ENCODE data around the gene IL22RA2. TPM values are rescaled to one million over a fixed set of nuclear protein-coding genes. Genes with fewer than 3 reads are reported as not detected.
A peak's percentile ranks its signal among the peaks of the same experiment; 100 is the strongest.
"Not testable (repeated sequence)": the region's sequence is repeated elsewhere in the genome, so short reads cannot be mapped to it uniquely, and the experiment has no call there.

The IL22RA2 gene
- total RNA-seq, 2 experiments from 2014 or later: not detected

GRCh38 chr6:137119196-137120104 is 54.0 kb downstream of the IL22RA2 start:
- Mint-ChIP-seq H3K27me3 (peaks cover 2% of the 10 kb centered on the region), H3K4me1 (peaks cover 3% of the 10 kb centered on the region), H3K27ac (no peak overlapping the region), H3K9me3 (peaks cover 21% of the 10 kb centered on the region), H3K4me3 (no peak overlapping the region), H3K36me3 (peaks cover 3% of the 10 kb centered on the region)
- POLR2A ChIA-PET: no interaction called here
- DNase-seq (no peak), ATAC-seq (ENCODE audit: low read depth) (no peak)

DNA sequence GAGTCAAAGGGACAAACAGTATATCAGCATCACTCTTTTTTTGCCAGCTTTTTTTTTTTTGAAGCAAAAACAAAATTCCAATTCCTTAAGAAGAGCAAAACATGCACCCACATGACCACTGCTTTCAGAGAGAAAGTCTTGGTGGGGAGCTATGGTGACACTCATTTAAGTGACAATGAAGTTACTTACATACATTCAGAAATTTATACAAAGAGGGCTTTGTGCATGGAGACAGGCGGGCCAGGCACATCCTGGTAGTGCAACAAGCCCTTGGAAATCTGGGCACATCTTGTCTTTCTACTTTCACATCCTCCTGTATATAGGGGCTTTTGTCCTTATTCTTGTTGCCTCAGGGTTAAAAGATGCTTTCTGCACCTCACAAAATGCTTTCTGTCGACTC is 55.9 kb downstream of the IL22RA2 start:
- H3K27me3 Mint-ChIP-seq: peaks cover 7% of the 10 kb centered on the region
- H3K36me3 Mint-ChIP-seq: peaks cover 1% of the 10 kb centered on the region
- no peak overlapping the region for H3K4me3 Mint-ChIP-seq
- no peak overlapping the region for H3K27ac Mint-ChIP-seq
- peaks cover 3% of the 10 kb centered on the region for H3K4me1 Mint-ChIP-seq
- peaks cover 19% of the 10 kb centered on the region for H3K9me3 Mint-ChIP-seq
- POLR2A ChIA-PET: no interaction called here
- DNase-seq (no peak), ATAC-seq (ENCODE audit: low read depth) (no peak)

GRCh38 chr6:137116807-137117206 is 56.6 kb downstream of the IL22RA2 start:
- peaks cover 3% of the 10 kb centered on the region for H3K4me1 Mint-ChIP-seq
- ATAC-seq (ENCODE audit: low read depth) (no peak), DNase-seq (no peak)
- no peak overlapping the region for H3K4me3 Mint-ChIP-seq
- H3K27ac Mint-ChIP-seq: no peak overlapping the region
- peaks cover 1% of the 10 kb centered on the region for H3K36me3 Mint-ChIP-seq
- peaks cover 20% of the 10 kb centered on the region for H3K9me3 Mint-ChIP-seq
- POLR2A ChIA-PET: no interaction called here
- peaks cover 12% of the 10 kb centered on the region for H3K27me3 Mint-ChIP-seq

DNA sequence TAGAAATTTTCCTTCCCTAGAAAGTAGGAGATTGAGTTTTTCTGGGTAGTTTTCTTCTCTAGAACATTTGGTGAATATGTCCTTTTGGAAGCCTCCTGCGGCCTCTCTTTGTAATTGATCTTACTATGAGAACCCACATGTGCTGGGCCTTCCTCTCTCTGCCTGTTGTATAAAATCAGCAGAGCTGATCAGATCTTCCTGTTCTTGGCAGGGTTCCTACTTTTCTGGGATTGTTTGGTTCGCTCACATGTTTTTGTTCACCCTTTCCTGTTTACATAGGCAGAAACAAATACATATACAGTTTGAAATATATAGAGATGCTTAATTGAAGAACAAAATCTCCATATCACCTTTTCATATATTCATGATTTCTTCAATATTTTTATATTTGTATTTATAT is 57.8 kb downstream of the IL22RA2 start:
- no peak for DNase-seq
- POLR2A ChIA-PET: no interaction called here
- Mint-ChIP-seq H3K4me3 (no peak overlapping the region), H3K4me1 (no peaks in the 10 kb centered on the region), H3K27me3 (peaks cover 20% of the 10 kb centered on the region), H3K27ac (no peak overlapping the region), H3K9me3 (peaks cover 22% of the 10 kb centered on the region), H3K36me3 (peaks cover 1% of the 10 kb centered on the region)
- ATAC-seq (ENCODE audit: low read depth): no peak

- DNase-seq: no peak
- peaks cover 1% of the 10 kb centered on the region for H3K36me3 Mint-ChIP-seq
- no peak overlapping the region for H3K4me3 Mint-ChIP-seq
- H3K27me3 Mint-ChIP-seq: peaks cover 32% of the 10 kb centered on the region
- POLR2A ChIA-PET: no interaction called here
- H3K9me3 Mint-ChIP-seq: peaks cover 11% of the 10 kb centered on the region
- ATAC-seq (ENCODE audit: low read depth): no peak
- H3K4me1 Mint-ChIP-seq: no peaks in the 10 kb centered on the region
- no peak overlapping the region for H3K27ac Mint-ChIP-seq
Measured at GRCh38 chr6:137112067-137112355, 61.4 kb downstream of the IL22RA2 start.

DNA sequence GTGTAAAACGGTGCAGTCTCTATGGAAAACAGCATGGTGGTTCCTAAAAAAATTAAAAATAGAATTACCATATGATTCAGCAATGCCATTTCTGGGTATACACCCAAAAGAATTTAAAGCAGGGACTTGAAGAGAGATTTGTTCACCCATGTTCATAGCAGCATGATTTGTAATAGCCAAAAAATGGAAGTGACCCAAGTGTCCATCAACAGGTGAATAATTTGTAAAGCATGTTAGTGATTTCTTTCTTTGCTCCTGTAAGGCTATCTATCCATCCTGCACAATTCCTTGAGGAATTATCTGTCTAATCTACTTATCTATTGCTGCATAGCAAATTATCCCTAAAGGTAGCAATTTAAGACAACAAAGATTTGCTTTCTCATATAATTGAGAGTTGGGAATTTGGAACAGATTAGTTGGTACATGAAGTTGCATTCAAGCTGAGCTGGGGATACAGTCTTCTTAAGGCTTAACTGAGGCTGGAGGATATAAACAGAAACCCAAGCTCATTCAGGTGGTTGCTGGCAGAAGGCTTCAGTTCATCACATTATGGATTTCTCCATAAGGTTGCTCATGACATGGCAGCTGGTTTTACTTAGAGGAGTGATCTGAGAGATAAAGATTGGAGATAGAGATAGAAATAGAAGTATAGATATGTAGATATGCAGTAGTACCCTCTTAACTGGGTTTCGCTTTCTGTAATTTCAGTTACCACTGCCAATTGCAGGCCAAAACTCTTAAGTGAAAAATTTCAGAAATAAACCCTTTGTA is 62.0 kb downstream of the IL22RA2 start:
- POLR2A ChIA-PET: no interaction called here
- no peak for ATAC-seq (ENCODE audit: low read depth)
- DNase-seq: no peak
- H3K9me3 Mint-ChIP-seq: peaks cover 10% of the 10 kb centered on the region
- H3K27me3 Mint-ChIP-seq: peaks cover 32% of the 10 kb centered on the region
- H3K36me3 Mint-ChIP-seq: peaks cover 1% of the 10 kb centered on the region
- no peaks in the 10 kb centered on the region for H3K4me1 Mint-ChIP-seq
- H3K4me3 Mint-ChIP-seq: no peak overlapping the region
- no peak overlapping the region for H3K27ac Mint-ChIP-seq

DNA sequence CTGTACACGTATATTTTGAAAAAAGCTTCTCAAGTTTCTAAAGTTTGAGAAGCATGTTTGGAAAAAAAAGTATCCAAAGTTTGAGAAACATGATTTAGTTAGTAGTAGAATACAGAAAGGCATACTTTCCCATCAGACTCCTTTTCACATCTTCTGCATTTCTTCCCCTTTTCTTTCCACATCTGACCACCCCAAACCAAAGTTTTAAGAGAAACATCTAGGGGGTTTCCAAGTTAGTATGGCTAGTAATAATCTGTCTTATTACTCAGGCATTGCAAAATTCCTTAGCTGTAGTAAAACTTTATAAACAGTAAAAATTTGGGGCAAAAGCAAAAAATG is 65.7 kb downstream of the IL22RA2 start:
- ATAC-seq (ENCODE audit: low read depth) (no peak), DNase-seq (no peak)
- H3K27me3 Mint-ChIP-seq: peaks cover 28% of the 10 kb centered on the region
- no peak overlapping the region for H3K27ac Mint-ChIP-seq
- POLR2A ChIA-PET: no interaction called here
- peaks cover 13% of the 10 kb centered on the region for H3K9me3 Mint-ChIP-seq
- no peak overlapping the region for H3K4me3 Mint-ChIP-seq
- peaks cover 11% of the 10 kb centered on the region for H3K36me3 Mint-ChIP-seq
- H3K4me1 Mint-ChIP-seq: peaks cover 18% of the 10 kb centered on the region

DNA sequence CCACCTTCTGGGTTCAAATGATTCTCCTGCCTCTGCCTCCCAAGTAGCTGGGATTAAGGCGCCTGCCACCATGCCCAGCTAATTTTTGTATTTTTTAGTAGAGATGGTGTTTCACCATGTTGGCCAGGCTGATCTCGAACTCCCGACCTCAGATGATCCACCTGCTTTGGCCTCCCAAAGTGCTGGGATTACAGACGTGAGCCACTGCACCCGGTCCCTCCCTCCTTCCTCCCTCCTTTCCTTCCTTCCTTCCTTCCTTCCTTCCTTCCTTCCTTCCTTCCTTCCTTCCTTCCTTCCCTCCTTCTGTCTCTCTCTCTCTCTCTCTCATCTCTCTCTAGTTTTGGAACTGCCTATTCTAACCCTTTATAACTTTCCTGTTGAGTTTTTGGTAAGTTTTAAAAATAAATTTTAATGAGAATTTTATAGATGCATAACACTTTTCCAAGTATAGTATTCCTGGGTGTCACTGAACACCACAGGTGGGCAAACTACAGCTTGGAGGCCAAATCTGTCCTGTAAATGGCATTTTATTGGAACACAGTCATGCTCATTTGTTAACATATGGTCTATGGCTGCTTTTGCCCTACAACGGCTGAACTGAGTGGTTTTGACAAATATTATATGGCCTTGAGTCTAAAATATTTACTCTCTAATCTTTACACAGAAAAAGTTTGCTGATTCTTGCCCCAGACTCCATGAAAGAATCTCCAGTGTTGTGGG is 66.2 kb downstream of the IL22RA2 start:
- Mint-ChIP-seq H3K9me3 (peaks cover 13% of the 10 kb centered on the region), H3K4me1 (peaks cover 21% of the 10 kb centered on the region), H3K27me3 (peaks cover 24% of the 10 kb centered on the region), H3K36me3 (peaks cover 13% of the 10 kb centered on the region)
- H3K4me3 Mint-ChIP-seq; DNase-seq; H3K27ac Mint-ChIP-seq; ATAC-seq (ENCODE audit: low read depth); POLR2A ChIA-PET: not testable (repeated sequence)

DNA sequence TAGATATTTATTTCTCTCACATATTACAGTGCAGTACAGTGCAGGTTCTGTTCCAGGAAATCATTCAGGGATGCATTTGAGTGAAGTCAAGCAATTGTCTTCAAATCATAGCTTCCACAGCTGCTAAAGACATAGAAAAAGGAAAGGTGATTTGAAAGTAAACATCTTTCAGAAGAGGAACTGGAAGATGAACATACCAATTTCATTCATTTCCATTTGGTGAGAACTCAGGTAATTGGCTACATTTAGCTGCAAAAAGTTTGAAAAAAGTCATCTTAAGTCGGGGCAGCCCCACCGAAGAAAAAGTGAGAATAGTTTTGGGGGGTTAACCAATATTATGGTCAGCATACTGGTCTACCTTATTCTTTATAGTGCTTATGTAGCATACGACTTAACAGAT is 67.3 kb downstream of the IL22RA2 start:
- peaks cover 18% of the 10 kb centered on the region for H3K27me3 Mint-ChIP-seq
- POLR2A ChIA-PET: no interaction called here
- DNase-seq (no peak), ATAC-seq (ENCODE audit: low read depth) (no peak)
- peaks cover 13% of the 10 kb centered on the region for H3K36me3 Mint-ChIP-seq
- H3K4me1 Mint-ChIP-seq: peaks cover 22% of the 10 kb centered on the region
- H3K9me3 Mint-ChIP-seq: peaks cover 9% of the 10 kb centered on the region
- H3K4me3 Mint-ChIP-seq: no peak overlapping the region
- H3K27ac Mint-ChIP-seq: no peak overlapping the region

- H3K4me3 Mint-ChIP-seq: no peak overlapping the region
- H3K9me3 Mint-ChIP-seq: peaks cover 7% of the 10 kb centered on the region
- no peak overlapping the region for H3K27ac Mint-ChIP-seq
- DNase-seq (no peak), ATAC-seq (ENCODE audit: low read depth) (no peak)
- peaks cover 25% of the 10 kb centered on the region for H3K4me1 Mint-ChIP-seq
- POLR2A ChIA-PET: no interaction called here
- H3K36me3 Mint-ChIP-seq: peaks cover 13% of the 10 kb centered on the region
- peaks cover 12% of the 10 kb centered on the region for H3K27me3 Mint-ChIP-seq
Measured at GRCh38 chr6:137105375-137105774, 68.1 kb downstream of the IL22RA2 start.

- peaks cover 7% of the 10 kb centered on the region for H3K9me3 Mint-ChIP-seq
- no peak for DNase-seq
- H3K27me3 Mint-ChIP-seq: peaks cover 11% of the 10 kb centered on the region
- peaks cover 25% of the 10 kb centered on the region for H3K4me1 Mint-ChIP-seq
- H3K4me3 Mint-ChIP-seq: no peak overlapping the region
- POLR2A ChIA-PET: no interaction called here
- H3K36me3 Mint-ChIP-seq: peaks cover 13% of the 10 kb centered on the region
- H3K27ac Mint-ChIP-seq: no peak overlapping the region
- no peak for ATAC-seq (ENCODE audit: low read depth)
Measured at GRCh38 chr6:137104926-137105325, 68.5 kb downstream of the IL22RA2 start.

DNA sequence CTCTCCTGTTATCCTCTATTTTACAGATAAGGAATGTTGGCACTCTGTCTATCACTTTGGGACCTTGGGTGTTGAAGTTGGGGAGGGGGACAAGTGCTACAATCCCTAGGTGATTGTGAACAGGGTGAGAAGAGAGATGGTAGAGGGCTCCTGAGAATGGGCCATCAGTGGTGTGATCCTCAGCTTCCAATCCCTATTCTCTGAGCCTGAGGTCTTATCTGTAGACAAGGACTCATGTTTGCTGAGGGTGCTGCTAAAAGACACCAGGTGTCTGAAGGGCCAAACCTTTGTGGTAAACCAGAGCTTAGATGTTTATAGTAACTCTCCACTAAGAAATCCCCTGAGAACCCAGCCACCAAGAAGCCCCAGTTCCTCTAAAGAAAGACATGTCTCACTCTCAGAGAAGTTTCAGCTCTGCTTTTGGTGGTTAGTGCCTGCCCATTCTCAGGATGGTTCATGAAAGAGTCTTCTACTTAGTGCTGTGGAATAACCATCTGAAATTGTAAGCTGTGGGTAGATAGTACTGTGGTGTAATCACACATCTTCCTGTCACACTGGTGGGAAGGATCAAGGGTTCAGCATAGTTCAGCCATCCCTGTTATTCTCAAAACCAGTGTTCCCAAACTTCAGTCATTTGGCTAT is 70.5 kb downstream of the IL22RA2 start:
- Mint-ChIP-seq H3K4me3 (peak overlapping the region; percentile 3), H3K9me3 (peaks cover 5% of the 10 kb centered on the region), H3K27me3 (no peaks in the 10 kb centered on the region), H3K27ac (no peak overlapping the region), H3K4me1 (peaks cover 31% of the 10 kb centered on the region), H3K36me3 (peaks cover 12% of the 10 kb centered on the region)
- DNase-seq (no peak), ATAC-seq (ENCODE audit: low read depth) (peak; percentile 89)
- POLR2A ChIA-PET: interaction anchor here (1.6 kb wide), 1 partner anchor 117 kb away, joined by 4 read pairs; no protein-coding TSS in a partner anchor
